Right lobe of liver (tissue), 6 donors: ENCODE data around the gene FLT1. TPM values are rescaled to one million over a fixed set of nuclear protein-coding genes. Genes with fewer than 3 reads are reported as not detected.

Experiments used
- ATAC-seq, 4 donors: fragments of 200-7000 bp; cut with Tn5 transposase; one replicate each; pipeline ENCODE4 v1.9.1; 2020; ENCODE audit warnings: mild to moderate bottlenecking in 4 of 4, moderate library complexity in 4 of 4
- DNase-seq, 3 donors: peaks; one replicate each; pipeline ENCODE4 v3.0.0-alpha.2; 2020
- H3K27ac ChIP-seq, 3 donors: fragments of 200-600 bp; one replicate each; pipeline ENCODE4 v1.8.0; 2022
- H3K27me3 ChIP-seq, 2 donors: fragments of 200-600 bp; one replicate each; pipeline ENCODE4 v1.8.0; 2022
- H3K36me3 ChIP-seq, 4 donors: fragments of 200-600 bp; sonication (generic) in 1 of 4; one replicate each; pipeline versions ENCODE4 v1.5.1 to v1.8.0; 2017 to 2022; ENCODE audit warnings: control low read depth in 1 of 4
- H3K4me1 ChIP-seq, 4 donors: fragments of 200-600 bp; sonication (generic) in 1 of 4; one replicate each; pipeline versions ENCODE4 v1.5.1 to v1.8.0; 2017 to 2022; ENCODE audit warnings: control low read depth in 1 of 4
- H3K4me3 ChIP-seq, 3 donors: fragments of 200-600 bp; one replicate each; pipeline ENCODE4 v1.8.0; 2022
- H3K9me3 ChIP-seq, 4 donors: fragments of 200-600 bp; sonication (generic) in 1 of 4; one replicate each; pipeline versions ENCODE4 v1.5.1 to v1.8.0; 2017 to 2022; ENCODE audit warnings: control low read depth in 1 of 4
- POLR2A ChIP-seq: fragments of 450-650 bp; IDR thresholded peaks from one replicate; pipeline ENCODE4 v1.6.1; 2017; ENCODE audit warnings: antibody characterized with exemption, mild to moderate bottlenecking
- whole genome bisulfite sequencing: methylation state at CpG from one replicate; pipeline ENCODE4 v1.1.6; 2018; ENCODE audit warnings: low coverage, low lambda C conversion rate; ENCODE audit not compliant: insufficient coverage; ENCODE audit errors: missing lambda C conversion rate; 5-methylcytosine and 5-hydroxymethylcytosine counted together
- intact Hi-C, 2 donors: fragments of 100-400 bp; cut with DNase I; formaldehyde crosslinking; loops; one replicate each; pipeline versions ENCODE4 v1.11.2 to v1.14.1; 2022
- total RNA-seq, 6 experiments: library from RNA; depleted of rRNA in 2 of 6; stranded (reverse); fragments of >200 nt in 2 of 6; fragmentation: NEBNext Ultra II Directional in 3 of 6; extraction: Animal tissue kit (Norgen Biotek cat#: 25700) in 3 of 6; gene quantifications; one replicate each; pipeline versions ENCODE4 v1.1.0 to v1.2.4, GENCODE V29; 2016 to 2023
- TF ChIP-seq, protein P1 (sequence below), 4 donors: fragments of 200-600 bp in 3 of 4; fragments of 450-650 bp in 1 of 4; IDR thresholded peaks; one replicate each; pipeline versions ENCODE4 v1.5.1 to v1.8.0; 2016 to 2022; ENCODE audit warnings: antibody characterized with exemption in 4 of 4, mild to moderate bottlenecking in 2 of 4
- donor health status: DM: no; HTN: yes; CAD: no.
- donor health status: DM: no; HTN: no; CAD: no.
- donor health status: DM: no; HTN: no; CAD: no.
- donor health status: DM: no; HTN: yes; CAD: no.
- donor health status: DM: no; HTN: yes; CAD: no.

FLT1 gene
- total RNA-seq, 6 experiments from 2014 or later, result 10.6 to 66.4 (median 20.5) TPM

DNA sequence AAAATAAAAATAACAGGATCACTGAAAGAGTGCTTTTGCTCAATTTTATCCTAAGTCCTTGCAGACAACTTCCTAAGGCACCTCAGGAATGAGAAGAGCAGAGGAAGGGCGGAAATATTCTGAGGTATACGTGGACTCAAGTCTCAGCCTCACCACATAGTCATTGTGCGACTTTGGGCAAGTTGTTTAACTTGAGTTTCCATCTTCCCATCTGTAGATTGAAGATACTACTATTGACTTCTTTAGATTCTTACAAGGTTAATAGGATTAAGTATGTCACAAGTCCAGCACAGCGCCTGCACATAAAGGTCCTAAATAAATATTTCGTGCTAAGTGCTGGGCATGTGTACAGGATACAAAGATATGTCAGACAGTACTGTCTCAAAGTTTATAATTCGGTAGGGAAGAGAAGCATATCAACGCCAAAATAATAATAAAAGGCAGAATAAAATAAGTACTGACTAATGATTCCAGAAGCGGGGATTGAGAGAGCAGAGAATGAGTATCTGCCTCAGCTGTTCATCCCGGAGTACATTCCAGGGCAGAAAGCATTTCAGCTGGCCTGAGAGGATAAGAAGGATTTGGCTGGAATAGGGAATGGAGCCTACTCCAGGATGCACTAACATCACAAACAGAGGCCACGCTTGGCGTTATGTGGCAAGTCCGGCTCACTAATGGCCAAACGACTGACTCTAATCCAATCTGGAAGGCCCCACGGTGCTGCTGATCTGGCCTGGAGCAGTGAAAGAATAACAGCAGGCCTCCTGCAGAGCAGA, 139.7 kb downstream of the FLT1 start:
- TF ChIP-seq, protein P1, sequence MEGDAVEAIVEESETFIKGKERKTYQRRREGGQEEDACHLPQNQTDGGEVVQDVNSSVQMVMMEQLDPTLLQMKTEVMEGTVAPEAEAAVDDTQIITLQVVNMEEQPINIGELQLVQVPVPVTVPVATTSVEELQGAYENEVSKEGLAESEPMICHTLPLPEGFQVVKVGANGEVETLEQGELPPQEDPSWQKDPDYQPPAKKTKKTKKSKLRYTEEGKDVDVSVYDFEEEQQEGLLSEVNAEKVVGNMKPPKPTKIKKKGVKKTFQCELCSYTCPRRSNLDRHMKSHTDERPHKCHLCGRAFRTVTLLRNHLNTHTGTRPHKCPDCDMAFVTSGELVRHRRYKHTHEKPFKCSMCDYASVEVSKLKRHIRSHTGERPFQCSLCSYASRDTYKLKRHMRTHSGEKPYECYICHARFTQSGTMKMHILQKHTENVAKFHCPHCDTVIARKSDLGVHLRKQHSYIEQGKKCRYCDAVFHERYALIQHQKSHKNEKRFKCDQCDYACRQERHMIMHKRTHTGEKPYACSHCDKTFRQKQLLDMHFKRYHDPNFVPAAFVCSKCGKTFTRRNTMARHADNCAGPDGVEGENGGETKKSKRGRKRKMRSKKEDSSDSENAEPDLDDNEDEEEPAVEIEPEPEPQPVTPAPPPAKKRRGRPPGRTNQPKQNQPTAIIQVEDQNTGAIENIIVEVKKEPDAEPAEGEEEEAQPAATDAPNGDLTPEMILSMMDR (IDR thresholded peaks at IDR 0.05), result no peak
- no peaks in the 10 kb centered on the region for H3K4me1 ChIP-seq
- H3K36me3 ChIP-seq, result no peaks in the 10 kb centered on the region
- H3K27ac ChIP-seq, result no peak overlapping the region
- 86% methylated on average over 9 of the region's 14 CpGs for WGBS
- H3K4me3 ChIP-seq, result no peak overlapping the region
- no peaks in the 10 kb centered on the region for H3K27me3 ChIP-seq
- intact Hi-C loops, result no loop called here
- DNase-seq, result no peak
- no peak for ATAC-seq
- no peaks in the 10 kb centered on the region for H3K9me3 ChIP-seq

DNA sequence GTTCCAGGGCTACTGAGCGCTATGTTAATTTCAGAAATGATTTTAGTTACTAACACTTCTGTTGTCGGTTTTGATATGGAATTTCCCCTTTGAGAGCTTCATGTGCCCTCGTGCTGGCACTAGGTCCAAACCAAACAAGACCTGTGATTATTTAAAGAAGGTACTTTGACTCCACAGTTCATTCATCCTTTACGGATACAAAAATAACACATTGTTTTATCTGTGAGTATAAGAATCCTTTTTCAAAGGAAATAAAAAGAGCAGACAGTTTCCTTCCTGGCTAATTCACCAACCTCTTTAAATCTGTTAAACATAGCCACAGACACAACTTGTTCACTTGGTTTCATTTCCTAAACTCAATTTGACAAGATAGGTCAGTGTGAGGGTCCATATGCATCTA, 141.2 kb downstream of the FLT1 start:
- Histone ChIP-seq H3K27ac (no peak overlapping the region), H3K4me3 (no peak overlapping the region), H3K27me3 (no peaks in the 10 kb centered on the region), H3K36me3 (no peaks in the 10 kb centered on the region), H3K9me3 (no peaks in the 10 kb centered on the region), H3K4me1 (no peaks in the 10 kb centered on the region)
- ATAC-seq (peak; percentile 56 to 79 (median 64)), DNase-seq (no peak)
- TF ChIP-seq, protein P1 (IDR thresholded peaks at IDR 0.05), result no peak
- no peak for TF ChIP-seq POLR2A
- intact Hi-C loops, result no loop called here
- whole genome bisulfite sequencing, result 21% methylated on average over 4 of the region's 4 CpGs

DNA sequence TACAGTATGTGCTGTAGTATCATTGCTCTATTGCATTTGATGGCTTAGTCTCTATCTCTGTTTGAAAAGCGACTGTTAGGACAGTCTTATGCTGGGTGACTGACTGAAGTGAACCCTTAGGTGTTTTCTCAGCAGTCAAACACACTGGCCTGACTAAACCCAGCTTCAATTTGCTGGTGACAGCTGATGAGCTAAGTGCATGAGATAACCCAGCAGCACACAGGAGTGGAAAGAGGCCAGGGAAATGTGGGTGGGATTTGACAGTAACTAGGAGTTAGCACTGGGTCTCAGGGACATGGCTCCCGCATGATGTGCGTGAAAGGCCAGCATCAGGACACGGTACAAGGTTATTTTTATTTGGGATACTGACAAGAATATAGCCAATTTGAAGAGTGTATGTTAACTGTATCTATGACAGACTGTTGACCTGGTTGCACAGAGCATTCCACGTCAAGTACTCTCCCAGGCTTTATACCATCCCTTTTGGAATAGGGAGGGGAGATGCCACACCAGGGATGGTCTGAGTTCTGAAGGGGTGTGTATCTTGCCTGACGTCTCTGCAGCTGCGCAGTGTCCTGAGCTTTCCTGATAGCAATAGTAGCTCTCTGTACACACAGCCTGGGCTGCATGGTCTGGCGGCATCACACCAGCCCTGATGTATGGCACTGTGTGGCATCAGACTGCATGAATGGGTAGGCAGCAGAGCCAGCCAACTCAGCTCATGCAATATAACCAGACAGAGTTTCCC, 144.8 kb downstream of the FLT1 start:
- TF ChIP-seq, protein P1 (IDR thresholded peaks at IDR 0.05), result no peak
- no peak for TF ChIP-seq POLR2A
- H3K27me3 ChIP-seq, result no peaks in the 10 kb centered on the region
- no peaks in the 10 kb centered on the region for H3K4me1 ChIP-seq
- no peaks in the 10 kb centered on the region for H3K9me3 ChIP-seq
- H3K4me3 ChIP-seq, result no peak overlapping the region
- H3K36me3 ChIP-seq, result no peaks in the 10 kb centered on the region
- intact Hi-C loops, result no loop called here
- DNase-seq, result no peak
- no peak for ATAC-seq
- WGBS, result 60% methylated on average over 5 of the region's 8 CpGs
- H3K27ac ChIP-seq, result no peak overlapping the region

DNA sequence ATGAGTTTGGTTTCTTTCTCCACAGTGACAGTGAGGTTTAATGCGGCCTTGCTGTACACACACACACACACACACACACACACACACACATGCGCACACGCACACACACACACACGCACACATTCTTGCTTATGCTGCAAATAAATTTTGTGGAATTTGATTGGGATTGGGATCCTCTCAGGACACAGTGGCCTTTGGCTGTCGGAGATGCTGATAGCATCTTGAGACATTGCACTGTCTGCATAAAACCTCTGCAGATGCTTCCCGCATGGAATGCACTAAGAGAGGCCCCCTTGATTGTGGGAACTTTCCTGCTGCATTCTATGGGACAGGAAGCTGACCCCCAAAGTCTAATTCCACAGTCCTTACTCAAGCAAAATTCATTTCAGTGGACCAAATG, 145.6 kb downstream of the FLT1 start:
- no peaks in the 10 kb centered on the region for H3K9me3 ChIP-seq
- no peak overlapping the region for H3K4me3 ChIP-seq
- peak in 1 of 4 donors; percentile 30 for ATAC-seq
- intact Hi-C loops, result no loop called here
- H3K27ac ChIP-seq, result no peak overlapping the region
- no peaks in the 10 kb centered on the region for H3K4me1 ChIP-seq
- DNase-seq, result no peak
- no peak for TF ChIP-seq POLR2A
- TF ChIP-seq, protein P1 (IDR thresholded peaks at IDR 0.05), result no peak
- WGBS, result 66% methylated on average over 6 of the region's 6 CpGs
- H3K36me3 ChIP-seq, result no peaks in the 10 kb centered on the region
- no peaks in the 10 kb centered on the region for H3K27me3 ChIP-seq
